Mucosa of descending colon (tissue), 3 donors: ENCODE measurements around the gene FKBP6. TPM values are rescaled to one million over a fixed set of nuclear protein-coding genes. Genes with fewer than 3 reads are reported as not detected.

Source experiments
- ATAC-seq: fragments of 200-7000 bp; cut with Tn5 transposase; one replicate; pipeline ENCODE4 v1.9.1; 2020; ENCODE audit warnings: mild to moderate bottlenecking, moderate library complexity
- DNase-seq, 3 donors: peaks; one replicate each; pipeline ENCODE4 v3.0.0-alpha.2; 2020
- H3K36me3 ChIP-seq: fragments of 200-600 bp; one replicate; pipeline ENCODE4 v1.8.0; 2021; ENCODE audit warnings: low read depth, mild to moderate bottlenecking
- H3K4me1 ChIP-seq: fragments of 200-600 bp; one replicate; pipeline ENCODE4 v1.8.0; 2021; ENCODE audit warnings: low read depth, mild to moderate bottlenecking
- H3K4me3 ChIP-seq: fragments of 200-600 bp; one replicate; pipeline ENCODE4 v1.8.0; 2021; ENCODE audit warnings: mild to moderate bottlenecking
- H3K9me3 ChIP-seq: fragments of 200-600 bp; one replicate; pipeline ENCODE4 v1.8.0; 2021; ENCODE audit warnings: mild to moderate bottlenecking
- CTCF ChIP-seq: fragments of 200-600 bp; IDR thresholded peaks from one replicate; pipeline ENCODE4 v1.8.0; 2022; ENCODE audit warnings: antibody characterized with exemption, mild to moderate bottlenecking
- intact Hi-C, 2 donors: fragments of 100-400 bp; cut with DNase I in 1 of 2; cut with micrococcal nuclease in 1 of 2; formaldehyde crosslinking; loops; one replicate each; pipeline versions ENCODE4 v1.11.0 to v1.11.1; 2022; cut with DNase I, micrococcal nuclease
- total RNA-seq, 3 donors: library from RNA; stranded (reverse); fragmentation: NEBNext Ultra II Directional in 2 of 3; extraction: Animal tissue kit (Norgen Biotek cat#: 25700) in 2 of 3; gene quantifications; one replicate each; pipeline versions ENCODE4 v1.2.1 to v1.2.4, GENCODE V29; 2021 to 2023
- donor health status: DM: no; HTN: no; CAD: no; lungs with moderate emphysema.
- donor health status: DM: no; HTN: no; CAD: no.
- donor health status: DM: no; HTN: yes; CAD: no.

Gene FKBP6
- total RNA-seq, 3 donors from 2014 or later: not detected

- DNase-seq (no peak), ATAC-seq (no peak)
- intact Hi-C loops: no loop called here
Measured at GRCh38 chr7:73382934-73383503, 55.1 kb downstream of the FKBP6 start.

GRCh38 chr7:73387221-73387828 is 59.4 kb downstream of the FKBP6 start:
- ATAC-seq (no peak), DNase-seq (no peak)
- no peaks in the 10 kb centered on the region for H3K36me3 ChIP-seq
- intact Hi-C loops: no loop called here
- TF ChIP-seq CTCF: no peak
- peaks cover 39% of the 10 kb centered on the region for H3K9me3 ChIP-seq
- H3K4me3 ChIP-seq: no peak overlapping the region
- H3K4me1 ChIP-seq: no peaks in the 10 kb centered on the region

More at GRCh38 chr7:73382934-73383503, 55.1 kb downstream of the FKBP6 start:
- H3K9me3 ChIP-seq: peaks cover 24% of the 10 kb centered on the region
- no peaks in the 10 kb centered on the region for H3K36me3 ChIP-seq
- no peaks in the 10 kb centered on the region for H3K4me1 ChIP-seq
- TF ChIP-seq CTCF: no peak
- no peak overlapping the region for H3K4me3 ChIP-seq

- DNase-seq: no peak
- TF ChIP-seq CTCF: no peak
- Histone ChIP-seq H3K36me3 (no peaks in the 10 kb centered on the region), H3K9me3 (peaks cover 39% of the 10 kb centered on the region), H3K4me3 (no peak overlapping the region), H3K4me1 (no peaks in the 10 kb centered on the region)
- no peak for ATAC-seq
- intact Hi-C loops: no loop called here
Measured at GRCh38 chr7:73387908-73388414, 60.0 kb downstream of the FKBP6 start.

GRCh38 chr7:73391396-73391795 is 63.4 kb downstream of the FKBP6 start:
- TF ChIP-seq CTCF: no peak
- no peaks in the 10 kb centered on the region for H3K36me3 ChIP-seq
- DNase-seq (no peak), ATAC-seq (no peak)
- no peaks in the 10 kb centered on the region for H3K4me1 ChIP-seq
- no peak overlapping the region for H3K4me3 ChIP-seq
- peaks cover 31% of the 10 kb centered on the region for H3K9me3 ChIP-seq
- intact Hi-C loops: no loop called here

- ATAC-seq (no peak), DNase-seq (no peak)
- intact Hi-C loops: no loop called here
- no peak for TF ChIP-seq CTCF
- Histone ChIP-seq H3K4me3 (no peak overlapping the region), H3K36me3 (no peaks in the 10 kb centered on the region), H3K9me3 (peaks cover 1% of the 10 kb centered on the region), H3K4me1 (no peaks in the 10 kb centered on the region)
Measured at GRCh38 chr7:73394422-73394821, 66.5 kb downstream of the FKBP6 start.
